A549 (cell line): ENCODE data around the gene KLHL15.

Experiments used
- CTCF ChIP-seq: fragments of >200 bp; sonication (Bioruptor Twin); formaldehyde crosslinking; IDR thresholded peaks from 3 replicates; pipeline ENCODE4 v1.5.1; 2016
- EP300 ChIP-seq, 2 experiments: fragments of >200 bp; sonication (Bioruptor Twin); formaldehyde crosslinking; IDR thresholded peaks; 2 replicates in 1 of 2; 3 replicates in 1 of 2; pipeline ENCODE4 v1.6.1; 2016 to 2017
- HMGXB4 ChIP-seq: fragments of 250-450 bp; sonication (Bioruptor Pico); IDR thresholded peaks from 2 replicates; pipeline ENCODE4 v1.5.0; 2021; ENCODE audit warnings: mild to moderate bottlenecking, moderate library complexity, borderline replicate concordance
- HOXB5 ChIP-seq: fragments of 250-450 bp; sonication (Bioruptor Pico); IDR thresholded peaks from 2 replicates; pipeline ENCODE4 v1.5.0; 2020; ENCODE audit warnings: mild to moderate bottlenecking, moderate library complexity
- JUN ChIP-seq, 2 experiments: fragments of >200 bp; sonication (Bioruptor Twin); formaldehyde crosslinking; IDR thresholded peaks; 2 replicates in 1 of 2; 3 replicates in 1 of 2; pipeline ENCODE4 v1.6.1; 2016 to 2017
- MYC ChIP-seq: IDR thresholded peaks from 2 replicates; pipeline ENCODE4 v1.6.1; 2012; ENCODE audit warnings: mild to moderate bottlenecking, inconsistent platforms, low read length, improper control_type of control experiment, borderline replicate concordance
- NFE2L2 ChIP-seq: fragments of 150-350 bp; conservative IDR thresholded peaks from 2 replicates; pipeline ENCODE4 v1.6.1; 2014; ENCODE audit warnings: low read length
- POLR2A ChIP-seq: IDR thresholded peaks from 2 replicates; pipeline ENCODE4 v1.6.1; 2012; ENCODE audit warnings: mild to moderate bottlenecking, low read length
- RAD21 ChIP-seq, 2 experiments: fragments of >200 bp in 1 of 2; sonication (Bioruptor Twin) in 1 of 2; formaldehyde crosslinking in 1 of 2; IDR thresholded peaks in 1 of 2; conservative IDR thresholded peaks in 1 of 2; 2 replicates in 1 of 2; 3 replicates in 1 of 2; pipeline ENCODE4 v1.6.1; 2012 to 2018; ENCODE audit warnings: inconsistent platforms in 1 of 2
- REST ChIP-seq: fragments of 200-600 bp; sonication (generic); IDR thresholded peaks from 2 replicates; pipeline ENCODE4 v1.6.1; 2016; ENCODE audit warnings: antibody characterized with exemption, mild to moderate bottlenecking, moderate library complexity

GRCh38 chrX:24020306-24020876, 6.6 kb downstream of the KLHL15 start:
- TF ChIP-seq REST (no peak), JUN (IDR thresholded peaks at IDR 0.05) (no peak), CTCF (no peak), MYC (no peak), HOXB5 (CRISPR knock-in tag) (no peak), POLR2A (no peak), HMGXB4 (no peak), RAD21 (conservative IDR thresholded peaks at IDR 0.05 in 1 of 2, IDR thresholded peaks at IDR 0.05 in 1 of 2) (no peak), EP300 (IDR thresholded peaks at IDR 0.05) (no peak), NFE2L2 (no peak)
